ENCODE data around the gene GNG2. TPM values are rescaled to one million over a fixed set of nuclear protein-coding genes. Genes with fewer than 3 reads are reported as not detected.

Gene GNG2
- polyA plus RNA-seq, 4 donors: 2.9 to 18.3 (median 12.4) TPM

GRCh38 chr14:51963286-51963685, 102.9 kb downstream of the GNG2 start:
- FAIRE-seq: no peak
- Histone ChIP-seq H3K27ac (ENCODE audit: low read depth in 1 of 3, low read length in 2 of 3) (no peak overlapping the region), H3K4me1 (ENCODE audit: control insufficient read depth in 3 of 3, insufficient read depth in 2 of 3, low read depth in 1 of 3, low read length in 2 of 3) (no peaks in the 10 kb centered on the region), H3K36me3 (ENCODE audit: control insufficient read depth in 3 of 3, insufficient read depth in 2 of 3, low read depth in 1 of 3, low read length in 3 of 3) (peaks cover 0 to 2% (median 2%) of the 10 kb centered on the region in 3 donors), H3K4me3 (ENCODE audit: low read depth in 1 of 3, low read length in 3 of 3) (no peak overlapping the region), H3K9me3 (ENCODE audit: control insufficient read depth in 2 of 2, insufficient read depth in 1 of 2, low read depth in 1 of 2, low read length in 1 of 2) (peaks cover 0 to 5% of the 10 kb centered on the region in 2 donors), H3K27me3 (ENCODE audit: control insufficient read depth in 3 of 3, insufficient read depth in 3 of 3, low read length in 3 of 3) (no peaks in the 10 kb centered on the region)
- DNase-seq: peak in 1 of 2 donors; percentile 11
- 37 to 56% (median 46%) methylated on average over 4 of the region's 4 CpGs for WGBS, 3 donors

GRCh38 chr14:51967521-51967920, 107.1 kb downstream of the GNG2 start:
- no peak for DNase-seq
- H3K9me3 ChIP-seq (ENCODE audit: control insufficient read depth in 2 of 2, insufficient read depth in 1 of 2, low read depth in 1 of 2, low read length in 1 of 2): no peaks in the 10 kb centered on the region
- H3K27me3 ChIP-seq (ENCODE audit: control insufficient read depth in 3 of 3, insufficient read depth in 3 of 3, low read length in 3 of 3): no peaks in the 10 kb centered on the region
- H3K4me3 ChIP-seq (ENCODE audit: low read depth in 1 of 3, low read length in 3 of 3): no peak overlapping the region
- FAIRE-seq: no peak
- H3K36me3 ChIP-seq (ENCODE audit: control insufficient read depth in 3 of 3, insufficient read depth in 2 of 3, low read depth in 1 of 3, low read length in 3 of 3): peaks cover 0 to 2% (median 0%) of the 10 kb centered on the region in 3 donors
- no peak overlapping the region for H3K27ac ChIP-seq (ENCODE audit: low read depth in 1 of 3, low read length in 2 of 3)
- WGBS, 3 donors: 77 to 83% (median 82%) methylated on average over 2 of the region's 2 CpGs
- no peaks in the 10 kb centered on the region for H3K4me1 ChIP-seq (ENCODE audit: control insufficient read depth in 3 of 3, insufficient read depth in 2 of 3, low read depth in 1 of 3, low read length in 2 of 3)

- no peak for FAIRE-seq
- H3K27ac ChIP-seq (ENCODE audit: low read depth in 1 of 3, low read length in 2 of 3): no peak overlapping the region
- no peak overlapping the region for H3K4me3 ChIP-seq (ENCODE audit: low read depth in 1 of 3, low read length in 3 of 3)
- no peaks in the 10 kb centered on the region for H3K9me3 ChIP-seq (ENCODE audit: control insufficient read depth in 2 of 2, insufficient read depth in 1 of 2, low read depth in 1 of 2, low read length in 1 of 2)
- DNase-seq: no peak
- 57 to 65% (median 61%) methylated on average over 6 of the region's 6 CpGs for WGBS, 3 donors
- no peaks in the 10 kb centered on the region for H3K4me1 ChIP-seq (ENCODE audit: control insufficient read depth in 3 of 3, insufficient read depth in 2 of 3, low read depth in 1 of 3, low read length in 2 of 3)
- H3K36me3 ChIP-seq (ENCODE audit: control insufficient read depth in 3 of 3, insufficient read depth in 2 of 3, low read depth in 1 of 3, low read length in 3 of 3): peaks cover 0 to 2% (median 0%) of the 10 kb centered on the region in 3 donors
- H3K27me3 ChIP-seq (ENCODE audit: control insufficient read depth in 3 of 3, insufficient read depth in 3 of 3, low read length in 3 of 3): no peaks in the 10 kb centered on the region
Measured at GRCh38 chr14:51969852-51970540, 109.6 kb downstream of the GNG2 start.

- FAIRE-seq (no peak), DNase-seq (no peak)
- no peaks in the 10 kb centered on the region for H3K27me3 ChIP-seq (ENCODE audit: control insufficient read depth in 3 of 3, insufficient read depth in 3 of 3, low read length in 3 of 3)
- no peaks in the 10 kb centered on the region for H3K4me1 ChIP-seq (ENCODE audit: control insufficient read depth in 3 of 3, insufficient read depth in 2 of 3, low read depth in 1 of 3, low read length in 2 of 3)
- H3K36me3 ChIP-seq (ENCODE audit: control insufficient read depth in 3 of 3, insufficient read depth in 2 of 3, low read depth in 1 of 3, low read length in 3 of 3): no peaks in the 10 kb centered on the region
- WGBS, 3 donors: 83 to 95% (median 88%) methylated on average over 7 of the region's 7 CpGs
- no peak overlapping the region for H3K27ac ChIP-seq (ENCODE audit: low read depth in 1 of 3, low read length in 2 of 3)
- no peak overlapping the region for H3K4me3 ChIP-seq (ENCODE audit: low read depth in 1 of 3, low read length in 3 of 3)
- no peaks in the 10 kb centered on the region for H3K9me3 ChIP-seq (ENCODE audit: control insufficient read depth in 2 of 2, insufficient read depth in 1 of 2, low read depth in 1 of 2, low read length in 1 of 2)
Measured at GRCh38 chr14:51972566-51972965, 112.2 kb downstream of the GNG2 start.

GRCh38 chr14:51977075-51977474, 116.7 kb downstream of the GNG2 start:
- Histone ChIP-seq H3K4me3 (ENCODE audit: low read depth in 1 of 3, low read length in 3 of 3) (no peak overlapping the region), H3K36me3 (ENCODE audit: control insufficient read depth in 3 of 3, insufficient read depth in 2 of 3, low read depth in 1 of 3, low read length in 3 of 3) (no peaks in the 10 kb centered on the region), H3K27me3 (ENCODE audit: control insufficient read depth in 3 of 3, insufficient read depth in 3 of 3, low read length in 3 of 3) (no peaks in the 10 kb centered on the region), H3K4me1 (ENCODE audit: control insufficient read depth in 3 of 3, insufficient read depth in 2 of 3, low read depth in 1 of 3, low read length in 2 of 3) (no peaks in the 10 kb centered on the region), H3K9me3 (ENCODE audit: control insufficient read depth in 2 of 2, insufficient read depth in 1 of 2, low read depth in 1 of 2, low read length in 1 of 2) (no peaks in the 10 kb centered on the region), H3K27ac (ENCODE audit: low read depth in 1 of 3, low read length in 2 of 3) (no peak overlapping the region)
- FAIRE-seq (no peak), DNase-seq (no peak)
- WGBS, 3 donors: 75 to 90% (median 82%) methylated on average over 5 of the region's 5 CpGs

GRCh38 chr14:51978681-51979085, 118.3 kb downstream of the GNG2 start:
- Histone ChIP-seq H3K4me1 (ENCODE audit: control insufficient read depth in 3 of 3, insufficient read depth in 2 of 3, low read depth in 1 of 3, low read length in 2 of 3) (no peaks in the 10 kb centered on the region), H3K27ac (ENCODE audit: low read depth in 1 of 3, low read length in 2 of 3) (no peak overlapping the region), H3K36me3 (ENCODE audit: control insufficient read depth in 3 of 3, insufficient read depth in 2 of 3, low read depth in 1 of 3, low read length in 3 of 3) (no peaks in the 10 kb centered on the region), H3K9me3 (ENCODE audit: control insufficient read depth in 2 of 2, insufficient read depth in 1 of 2, low read depth in 1 of 2, low read length in 1 of 2) (no peaks in the 10 kb centered on the region), H3K27me3 (ENCODE audit: control insufficient read depth in 3 of 3, insufficient read depth in 3 of 3, low read length in 3 of 3) (no peaks in the 10 kb centered on the region), H3K4me3 (ENCODE audit: low read depth in 1 of 3, low read length in 3 of 3) (no peak overlapping the region)
- DNase-seq (no peak), FAIRE-seq (no peak)
- WGBS, 3 donors: 34 to 45% (median 42%) methylated on average over 2 of the region's 2 CpGs

GRCh38 chr14:51979088-51979709, 118.8 kb downstream of the GNG2 start:
- Histone ChIP-seq H3K27ac (ENCODE audit: low read depth in 1 of 3, low read length in 2 of 3) (no peak overlapping the region), H3K36me3 (ENCODE audit: control insufficient read depth in 3 of 3, insufficient read depth in 2 of 3, low read depth in 1 of 3, low read length in 3 of 3) (no peaks in the 10 kb centered on the region), H3K9me3 (ENCODE audit: control insufficient read depth in 2 of 2, insufficient read depth in 1 of 2, low read depth in 1 of 2, low read length in 1 of 2) (no peaks in the 10 kb centered on the region), H3K4me1 (ENCODE audit: control insufficient read depth in 3 of 3, insufficient read depth in 2 of 3, low read depth in 1 of 3, low read length in 2 of 3) (no peaks in the 10 kb centered on the region), H3K27me3 (ENCODE audit: control insufficient read depth in 3 of 3, insufficient read depth in 3 of 3, low read length in 3 of 3) (no peaks in the 10 kb centered on the region), H3K4me3 (ENCODE audit: low read depth in 1 of 3, low read length in 3 of 3) (no peak overlapping the region)
- WGBS, 3 donors: 23 to 25% (median 24%) methylated on average over 17 of the region's 17 CpGs
- DNase-seq (peak; percentile 81 to 89), FAIRE-seq (no peak)

- no peaks in the 10 kb centered on the region for H3K27me3 ChIP-seq (ENCODE audit: control insufficient read depth in 3 of 3, insufficient read depth in 3 of 3, low read length in 3 of 3)
- FAIRE-seq (no peak), DNase-seq (no peak)
- H3K4me3 ChIP-seq (ENCODE audit: low read depth in 1 of 3, low read length in 3 of 3): no peak overlapping the region
- H3K27ac ChIP-seq (ENCODE audit: low read depth in 1 of 3, low read length in 2 of 3): no peak overlapping the region
- no peaks in the 10 kb centered on the region for H3K4me1 ChIP-seq (ENCODE audit: control insufficient read depth in 3 of 3, insufficient read depth in 2 of 3, low read depth in 1 of 3, low read length in 2 of 3)
- H3K9me3 ChIP-seq (ENCODE audit: control insufficient read depth in 2 of 2, insufficient read depth in 1 of 2, low read depth in 1 of 2, low read length in 1 of 2): no peaks in the 10 kb centered on the region
- WGBS, 3 donors: 82 to 86% (median 84%) methylated on average over 4 of the region's 4 CpGs
- no peaks in the 10 kb centered on the region for H3K36me3 ChIP-seq (ENCODE audit: control insufficient read depth in 3 of 3, insufficient read depth in 2 of 3, low read depth in 1 of 3, low read length in 3 of 3)
Measured at GRCh38 chr14:51981218-51981854, 120.9 kb downstream of the GNG2 start.
